NCI-H1436 (cell line): Measurements from ENCODE around the gene RNF2.

Experiments
- DNase-seq: peaks from one replicate; lab custom pipeline; 2025; lab: John Stamatoyannopoulos, UW

Gene RNF2

GRCh38 chr1:185096531-185096930, 51.2 kb downstream of the RNF2 start:
- DNase-seq: no peak

GRCh38 chr1:185104083-185104482, 58.7 kb downstream of the RNF2 start:
- DNase-seq: no peak

- no peak for DNase-seq
Measured at GRCh38 chr1:185105121-185105520, 59.8 kb downstream of the RNF2 start.

- DNase-seq: no peak
Measured at GRCh38 chr1:185108321-185108720, 63.0 kb downstream of the RNF2 start.

- DNase-seq: no peak
Measured at GRCh38 chr1:185110145-185110544, 64.8 kb downstream of the RNF2 start.

GRCh38 chr1:185111873-185112272, 66.5 kb downstream of the RNF2 start:
- no peak for DNase-seq

- no peak for DNase-seq
Measured at GRCh38 chr1:185112356-185112755, 67.0 kb downstream of the RNF2 start.

- no peak for DNase-seq
Measured at GRCh38 chr1:185129708-185130107, 84.3 kb downstream of the RNF2 start.

GRCh38 chr1:185132534-185132933, 87.2 kb downstream of the RNF2 start:
- DNase-seq: no peak

GRCh38 chr1:185137896-185138545, 92.7 kb downstream of the RNF2 start:
- DNase-seq: no peak

GRCh38 chr1:185139246-185139645, 93.9 kb downstream of the RNF2 start:
- DNase-seq: no peak

- no peak for DNase-seq
Measured at GRCh38 chr1:185144233-185144632, 98.9 kb downstream of the RNF2 start.

GRCh38 chr1:185151215-185151614, 105.9 kb downstream of the RNF2 start:
- no peak for DNase-seq
